Raji (cell line): ENCODE measurements around the gene ZMYM3.

Source experiments
- POLR2A ChIP-seq: IDR thresholded peaks from 2 replicates; pipeline ENCODE4 v1.6.1; 2011; ENCODE audit warnings: low read depth, low read length, control low read depth; ENCODE audit not compliant: insufficient read depth

Gene ZMYM3

DNA sequence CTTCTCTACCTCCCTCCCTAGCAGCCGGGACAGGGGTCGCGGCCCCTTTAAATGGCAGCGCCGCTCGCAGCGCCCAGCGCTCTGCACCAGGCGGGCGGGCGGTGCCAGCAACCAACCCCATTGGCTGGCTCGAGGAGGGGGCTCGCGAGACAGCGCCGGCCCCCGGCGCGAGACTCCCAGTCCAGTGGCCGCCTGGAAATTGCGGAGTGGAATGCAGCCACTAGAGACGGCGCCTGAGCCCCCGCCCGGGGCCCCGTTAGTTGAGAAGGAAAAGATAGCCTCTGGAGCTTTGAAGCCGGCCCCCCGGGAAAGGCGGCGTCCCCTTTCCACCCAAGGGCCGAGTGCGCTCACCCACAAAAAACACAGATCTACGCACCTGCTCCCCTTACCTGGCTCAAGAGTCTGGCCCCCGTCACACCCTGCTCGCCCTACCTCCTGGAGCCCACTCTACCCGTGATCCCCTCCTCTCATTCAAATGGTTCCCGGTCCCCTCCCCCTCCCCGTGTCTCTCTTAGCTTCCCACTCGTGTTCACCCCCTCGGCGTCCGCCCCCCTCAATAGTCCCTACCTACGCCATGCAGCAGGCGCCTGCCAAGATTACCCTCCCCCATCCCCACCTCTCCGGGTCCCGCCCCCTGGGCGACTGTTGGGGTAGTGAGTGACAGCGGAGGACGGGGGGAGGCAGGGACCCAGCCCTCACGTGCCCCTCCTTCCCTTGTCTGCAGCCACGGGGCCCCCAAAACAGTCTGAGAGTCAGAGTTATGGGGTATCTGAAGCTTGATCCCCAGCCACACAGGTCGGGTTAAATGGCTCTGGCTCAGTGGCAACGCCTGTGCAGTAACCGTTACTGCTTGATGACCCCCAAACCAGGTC lies at the start of gene ZMYM3:
Gene ZMYM3 (minus strand): TSS at position 49 of the 872 bp plus-strand sequence. CDS start 885 bp downstream, outside the sequence.
- TF ChIP-seq POLR2A = peak; percentile 39

DNA sequence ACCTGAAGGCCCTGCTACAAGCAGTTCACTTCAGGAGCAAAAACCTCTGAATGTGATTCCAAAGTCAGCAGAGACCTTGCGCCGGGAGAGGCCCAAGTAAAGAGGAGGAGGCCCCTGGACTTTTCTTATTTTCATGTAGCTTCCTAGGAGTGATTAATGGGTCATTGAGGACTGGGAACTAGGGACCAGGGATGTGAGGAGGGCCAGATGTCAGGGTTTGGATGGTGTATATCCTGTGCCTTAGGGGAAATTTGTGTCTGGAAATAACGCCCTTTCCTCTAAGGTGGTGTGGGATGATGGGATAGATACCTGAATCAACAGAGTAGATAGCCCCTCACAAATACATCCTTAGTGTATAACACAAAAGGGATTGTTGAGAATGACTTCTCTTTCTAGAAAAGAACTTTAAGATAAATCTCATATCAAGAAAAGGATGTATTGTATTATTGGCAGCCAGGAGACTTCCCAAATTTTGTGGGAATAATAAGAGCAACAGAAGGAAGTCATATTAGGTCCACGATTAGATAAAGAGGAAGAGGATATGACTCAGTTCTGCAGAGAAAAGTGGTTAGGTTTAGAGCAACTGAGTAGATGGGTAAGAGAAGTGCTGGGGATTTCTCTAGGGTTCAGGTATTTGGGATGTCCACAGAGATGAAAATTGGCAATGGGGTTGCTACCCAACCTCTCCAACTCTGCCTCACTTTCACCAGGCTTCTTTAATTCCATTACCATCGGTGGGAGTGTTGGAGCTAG lies 48.7 kb upstream of the ZMYM3 start:
- TF ChIP-seq POLR2A = no peak

DNA sequence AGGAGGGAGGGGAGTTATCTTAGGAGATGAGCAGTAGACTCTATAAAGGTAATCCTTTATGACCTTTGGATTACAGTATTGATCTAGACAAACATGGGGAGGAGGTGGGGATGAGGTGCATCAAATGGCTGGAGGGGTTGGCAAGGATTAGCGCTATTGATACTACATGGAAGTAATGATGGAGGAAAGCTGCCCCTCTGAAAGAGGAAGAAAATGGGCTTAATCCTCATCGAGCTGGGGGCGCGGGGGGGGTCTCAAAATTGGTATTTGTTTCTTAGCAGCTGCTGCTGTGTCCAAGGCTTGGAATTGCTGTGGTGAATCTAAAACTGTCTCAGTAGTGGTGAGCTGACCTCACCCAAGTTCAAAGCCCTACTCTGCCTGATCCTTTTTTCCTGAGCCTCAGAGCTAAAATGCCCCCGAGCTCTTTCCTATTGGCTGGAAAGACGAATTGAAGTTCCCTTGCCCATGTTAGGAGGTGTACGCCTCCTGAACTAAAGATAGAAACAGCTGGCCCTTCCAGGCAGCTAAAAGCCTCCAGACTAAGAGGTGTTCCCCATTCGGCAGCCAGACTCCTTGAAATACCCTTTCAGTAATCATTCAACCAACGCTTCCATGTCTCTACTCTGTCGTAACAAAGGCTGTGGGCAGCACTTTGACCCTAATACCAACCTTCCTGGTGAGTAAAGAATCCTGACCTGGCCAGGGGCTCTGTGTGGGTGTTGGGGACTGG lies 47.4 kb upstream of the ZMYM3 start, which contains the start of gene ITGB1BP2:
Gene ITGB1BP2 (plus strand): TSS at position 556 of the 730 bp plus-strand sequence. CDS start 57 bp downstream, at position 613.
- no peak for TF ChIP-seq POLR2A

DNA sequence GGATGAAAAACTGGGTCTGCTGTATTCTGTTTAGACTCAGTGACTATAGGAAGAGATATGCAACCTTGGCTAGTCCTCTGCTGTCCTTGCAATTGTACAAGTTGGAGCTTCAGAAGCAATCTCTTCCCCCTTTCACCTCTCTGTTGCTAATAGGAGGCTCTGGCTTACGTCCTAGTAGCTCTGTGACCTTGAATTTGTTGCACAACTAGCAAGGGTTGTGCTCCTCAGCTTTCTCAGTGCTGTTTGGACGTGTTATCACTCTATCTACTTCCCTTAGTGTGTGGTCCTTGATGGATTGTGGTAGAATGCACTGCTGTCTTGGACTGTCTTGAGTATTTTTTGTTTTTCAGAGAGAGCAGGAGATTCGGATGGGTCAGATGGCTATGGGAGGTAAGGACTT lies 44.2 kb upstream of the ZMYM3 start:
- no peak for TF ChIP-seq POLR2A

DNA sequence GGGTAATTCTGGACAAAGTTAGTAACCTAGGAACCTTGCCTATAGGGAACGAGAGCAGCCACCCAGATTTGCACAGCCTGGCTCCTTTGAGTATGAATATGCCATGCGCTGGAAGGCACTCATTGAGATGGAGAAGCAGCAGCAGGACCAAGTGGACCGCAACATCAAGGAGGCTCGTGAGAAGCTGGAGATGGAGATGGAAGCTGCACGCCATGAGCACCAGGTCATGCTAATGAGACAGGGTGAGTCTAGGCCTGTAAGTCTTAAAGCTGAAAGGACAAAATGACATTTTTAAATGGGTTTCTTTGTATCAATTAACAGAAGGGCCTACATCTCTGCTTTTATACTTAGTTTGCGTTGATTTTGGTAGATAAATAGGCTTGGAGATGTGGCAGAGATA lies 42.9 kb upstream of the ZMYM3 start:
- TF ChIP-seq POLR2A = no peak

DNA sequence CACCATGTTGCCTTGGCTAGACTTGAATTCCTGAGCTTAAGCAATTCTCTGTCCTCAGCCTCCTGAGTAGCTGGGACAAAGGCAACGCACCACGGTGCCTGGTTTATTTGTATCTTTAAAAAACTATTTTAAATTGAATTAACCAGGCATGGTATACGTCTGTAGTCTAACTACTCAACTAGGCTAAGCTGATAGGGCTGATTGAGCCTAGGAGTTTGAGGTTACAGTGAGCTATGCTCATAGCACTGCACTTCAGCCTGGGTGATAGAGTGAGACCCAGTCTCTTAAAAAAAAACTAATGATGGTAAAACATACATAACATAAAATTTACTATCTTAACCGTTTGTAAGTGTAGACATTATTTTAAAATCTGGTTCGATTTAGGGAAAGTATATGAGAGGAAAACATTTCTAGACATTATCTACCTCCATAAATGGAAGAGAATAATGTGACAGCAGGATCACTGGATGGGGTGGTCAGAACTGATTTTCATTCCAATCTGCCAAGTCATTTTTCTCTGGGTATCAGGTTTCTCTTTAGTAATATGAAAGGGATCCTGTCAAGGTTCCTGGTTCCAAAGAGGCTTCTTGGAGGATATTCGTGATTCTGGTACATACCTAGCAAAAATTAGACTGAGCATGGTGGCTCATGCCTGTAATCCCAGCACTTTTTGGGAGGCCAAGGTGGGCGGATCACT lies 38.9 kb upstream of the ZMYM3 start:
- TF ChIP-seq POLR2A = no peak

DNA sequence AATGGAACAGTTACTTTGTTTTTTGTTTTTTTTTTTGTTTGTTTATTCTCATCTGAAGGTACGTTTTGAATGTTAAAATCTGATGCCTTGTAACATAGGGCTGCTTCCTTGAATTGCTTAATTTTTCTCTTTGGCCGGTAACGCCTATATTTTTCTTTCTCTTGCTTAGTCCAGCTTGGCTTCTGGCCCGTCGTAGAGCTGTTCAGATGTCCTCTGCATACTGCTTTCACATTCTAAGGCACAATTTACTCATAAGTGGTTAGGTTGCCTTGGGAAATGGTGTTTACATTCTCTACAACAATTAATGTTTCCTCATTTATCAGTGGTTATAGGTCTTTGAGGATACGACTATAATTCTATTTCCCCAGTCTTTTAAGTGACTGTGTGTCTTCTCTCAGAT lies 37.4 kb upstream of the ZMYM3 start:
- TF ChIP-seq POLR2A = no peak

DNA sequence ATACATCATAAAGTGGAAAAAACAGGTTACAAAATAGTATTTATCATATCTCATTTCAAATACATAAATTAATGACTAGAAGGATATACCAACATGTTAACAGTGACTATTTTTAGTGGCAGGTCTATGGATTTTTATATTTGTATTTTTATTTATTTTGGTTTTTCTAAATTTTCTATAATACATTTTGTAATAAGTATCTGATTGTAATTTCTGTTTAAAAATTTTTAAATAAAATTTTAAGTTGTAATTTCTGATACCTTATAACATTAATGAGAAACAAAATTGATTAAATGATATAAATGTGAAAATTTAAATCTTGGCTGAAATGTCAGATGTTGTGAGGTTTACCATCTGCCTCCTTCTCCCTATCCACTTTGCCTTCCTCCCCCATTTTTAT lies 32.0 kb upstream of the ZMYM3 start:
- TF ChIP-seq POLR2A = no peak

DNA sequence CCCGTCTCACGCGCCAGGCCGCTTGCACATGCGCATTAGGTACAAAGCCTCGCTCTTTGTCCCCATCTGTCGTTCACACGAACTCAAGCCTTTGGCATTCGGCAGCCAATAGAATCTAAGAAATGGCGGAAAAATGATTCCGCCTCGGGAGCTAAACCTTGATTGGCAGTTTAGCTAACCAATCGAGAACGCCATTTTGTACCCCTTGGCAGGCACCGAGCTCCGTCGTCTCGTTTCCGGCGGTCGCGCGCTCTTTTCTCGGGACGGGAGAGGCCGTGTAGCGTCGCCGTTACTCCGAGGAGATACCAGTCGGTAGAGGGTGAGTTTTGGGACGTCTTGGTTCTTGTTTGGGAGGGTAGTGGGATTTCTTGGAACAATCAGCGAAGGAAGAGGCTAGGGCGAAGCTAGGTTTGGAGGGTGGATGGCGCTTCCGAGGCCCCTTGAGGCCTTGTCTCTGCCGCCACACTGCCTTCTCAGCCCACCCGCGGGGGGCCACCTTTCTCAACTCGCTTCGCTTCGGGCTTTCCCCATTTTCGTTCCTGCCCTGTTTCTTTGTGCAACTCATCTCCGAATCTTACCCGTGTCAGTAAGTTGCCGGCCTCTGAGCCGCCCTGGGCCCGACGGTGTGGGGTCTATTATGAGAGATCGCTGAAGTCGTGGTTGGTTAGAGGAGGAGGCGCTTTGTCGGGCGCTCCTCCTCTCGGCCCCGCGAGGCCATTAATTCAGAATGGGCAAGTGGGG lies 29.6 kb upstream of the ZMYM3 start, which contains the start of gene NONO:
Gene NONO (plus strand): TSS at position 233 of the 741 bp plus-strand sequence. CDS start 7,003 bp downstream, outside the sequence.
- peak; percentile 67 for TF ChIP-seq POLR2A

DNA sequence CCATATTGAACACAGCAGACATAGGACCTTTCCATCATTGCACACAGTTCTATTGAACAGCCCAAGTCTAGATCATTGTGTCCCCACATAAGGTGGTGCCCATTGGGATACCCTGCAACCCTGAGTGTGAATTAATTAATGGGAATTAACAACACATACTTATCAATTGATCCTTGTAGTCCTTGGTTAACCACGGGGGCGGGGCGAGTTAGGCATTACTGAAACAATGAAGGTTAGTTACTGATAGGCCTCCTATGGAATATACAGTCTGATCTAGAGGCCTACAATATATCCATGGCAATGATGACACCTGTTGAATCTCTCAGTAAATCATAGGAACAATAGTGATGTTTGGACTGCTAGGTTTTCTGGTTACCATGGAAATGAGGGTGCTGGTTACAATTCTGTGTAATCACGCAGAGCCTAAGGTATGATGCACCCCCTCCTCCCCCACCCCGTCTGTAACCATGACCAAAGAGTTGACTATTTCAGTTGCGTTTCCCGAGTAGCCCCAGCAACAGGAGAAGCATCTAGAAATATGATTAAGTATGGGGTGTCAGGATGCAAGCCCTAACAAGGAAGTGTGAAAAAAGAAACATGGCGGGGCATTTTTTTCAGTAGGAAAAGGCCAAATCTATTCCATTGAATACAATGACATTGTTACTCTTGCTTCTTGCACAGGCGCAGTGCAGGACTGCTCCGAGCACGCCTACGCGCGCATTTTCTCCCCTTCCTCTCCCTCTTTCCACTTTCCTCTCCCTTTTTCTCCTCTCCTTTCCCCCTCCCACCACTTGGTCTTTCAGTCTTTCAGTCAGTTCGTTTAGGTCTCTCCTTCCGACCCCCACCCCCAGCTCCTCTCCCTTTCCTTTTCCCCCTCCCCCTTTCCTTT lies 28.8 kb upstream of the ZMYM3 start:
- peak; percentile 35; the same call in 1 of the 2 replicates for TF ChIP-seq POLR2A

DNA sequence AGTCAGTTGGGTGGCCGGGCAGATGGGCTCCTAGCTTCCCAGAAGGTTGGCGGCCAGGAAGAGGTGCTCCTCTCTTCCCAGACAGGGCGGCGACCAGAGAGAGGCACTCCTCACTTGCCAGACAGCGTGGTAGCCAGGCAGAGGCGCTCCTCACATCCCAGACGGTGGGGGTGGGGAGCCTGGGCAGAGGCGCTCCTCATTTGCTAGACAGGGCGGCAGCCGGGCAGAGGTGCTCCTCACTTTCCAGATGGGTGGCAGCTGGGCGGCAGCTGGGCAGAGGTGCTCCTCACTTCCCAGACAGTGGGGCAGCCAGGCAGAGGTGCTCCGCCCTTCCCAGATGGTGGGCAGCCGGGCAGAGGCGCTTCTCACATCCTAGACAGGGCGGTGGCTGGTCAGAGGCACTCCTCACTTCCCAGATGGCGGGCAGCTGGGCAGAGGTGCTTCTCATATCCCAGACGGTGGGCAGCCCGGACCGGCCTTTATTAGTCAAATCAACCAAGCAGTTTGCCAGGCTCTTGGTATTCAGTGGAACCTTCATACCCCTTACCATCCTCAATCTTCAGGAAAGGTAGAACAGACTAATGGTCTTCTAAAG lies 16.0 kb upstream of the ZMYM3 start:
- no peak for TF ChIP-seq POLR2A

DNA sequence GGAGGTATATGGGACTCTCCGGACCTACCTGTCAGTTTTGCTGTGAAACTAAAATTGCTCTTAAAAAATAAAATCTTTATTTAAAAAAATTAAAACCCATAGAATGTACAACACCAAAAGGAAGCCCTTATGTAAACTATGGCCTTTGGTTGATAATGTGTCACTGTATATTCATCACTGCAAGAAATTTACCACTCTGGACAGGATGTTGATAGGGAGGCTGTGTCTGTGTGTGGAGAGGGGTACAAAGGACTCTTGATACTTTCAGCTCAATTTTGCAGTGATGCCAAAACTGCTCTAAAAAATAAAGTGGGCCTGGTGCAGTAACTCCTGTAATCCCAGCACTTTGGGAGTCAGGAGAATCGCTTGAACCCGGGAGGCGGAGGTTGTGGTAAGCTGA lies 2.9 kb upstream of the ZMYM3 start:
- no peak for TF ChIP-seq POLR2A

DNA sequence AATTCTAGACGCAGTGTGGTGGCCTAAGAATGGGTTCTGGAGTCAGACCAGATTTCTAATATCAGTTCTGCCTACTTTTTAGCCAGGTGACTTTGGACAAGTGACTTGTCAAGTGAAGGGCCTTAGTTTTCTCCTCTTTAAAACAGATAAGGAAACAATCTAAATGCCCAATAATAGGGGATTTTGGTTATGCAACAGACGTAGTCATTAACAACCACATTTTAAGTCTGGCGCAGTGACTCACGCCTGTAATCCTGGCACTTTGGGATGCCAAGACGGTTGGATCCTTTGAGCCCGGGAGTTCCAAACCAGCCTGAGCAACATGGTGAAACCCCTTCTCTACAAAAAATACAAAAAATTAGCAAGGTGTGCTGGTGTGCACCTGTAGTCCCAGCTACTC lies 2.1 kb upstream of the ZMYM3 start:
- TF ChIP-seq POLR2A = no peak
